Activated CD8-positive, alpha-beta T cell treated with anti-CD3 and anti-CD28 coated beads, Interleukin-2, amount 10 ng/mL, durations not matched to agents 7 days and 5 days (primary cell): ENCODE results near the gene EBF4. TPM values are rescaled to one million over a fixed set of nuclear protein-coding genes. Genes with fewer than 3 reads are reported as not detected.

ENCODE experiments used
- ATAC-seq: fragments of 150-1000 bp; cut with Tn5 transposase; one replicate; pipeline ENCODE4 v1.10.0; 2021; ENCODE audit warnings: moderate library complexity
- CTCF ChIA-PET: fragments of 350-600 bp; sonication (Branson Sonifier 250); formaldehyde crosslinking; loops from one replicate; lab custom pipeline; 2021; ENCODE audit warnings: antibody characterized with exemption; lab: Charles Lee
- POLR2A ChIA-PET: fragments of 350-600 bp; sonication (Branson Sonifier 250); formaldehyde crosslinking; loops from one replicate; lab custom pipeline; 2021; ENCODE audit warnings: antibody characterized with exemption; lab: Charles Lee
- DNase-seq: peaks from one replicate; pipeline ENCODE4 v3.0.0-alpha.2; 2020
- H3K27ac Mint-ChIP-seq: one replicate; pipeline ENCODE4 v1.8.0; 2021; ENCODE audit warnings: mild to moderate bottlenecking, mixed read lengths
- H3K27me3 Mint-ChIP-seq: one replicate; pipeline ENCODE4 v1.8.0; 2021; ENCODE audit warnings: low read depth, mixed read lengths
- H3K36me3 Mint-ChIP-seq: one replicate; pipeline ENCODE4 v1.8.0; 2021; ENCODE audit warnings: low read depth, mixed read lengths
- H3K4me1 Mint-ChIP-seq: one replicate; pipeline ENCODE4 v1.8.0; 2021; ENCODE audit warnings: low read depth, mixed read lengths
- H3K4me3 Mint-ChIP-seq: one replicate; pipeline ENCODE4 v1.8.0; 2021; ENCODE audit warnings: mild to moderate bottlenecking, mixed read lengths
- H3K9me3 Mint-ChIP-seq: one replicate; pipeline ENCODE4 v1.8.0; 2022; ENCODE audit warnings: mixed read lengths; ENCODE audit not compliant: insufficient read depth
- total RNA-seq, 2 experiments: library from RNA; stranded (reverse); gene quantifications; one replicate each; pipeline ENCODE4 v1.2.3, GENCODE V29; 2021

The EBF4 gene
- total RNA-seq, 2 experiments from 2014 or later = not detected

DNA sequence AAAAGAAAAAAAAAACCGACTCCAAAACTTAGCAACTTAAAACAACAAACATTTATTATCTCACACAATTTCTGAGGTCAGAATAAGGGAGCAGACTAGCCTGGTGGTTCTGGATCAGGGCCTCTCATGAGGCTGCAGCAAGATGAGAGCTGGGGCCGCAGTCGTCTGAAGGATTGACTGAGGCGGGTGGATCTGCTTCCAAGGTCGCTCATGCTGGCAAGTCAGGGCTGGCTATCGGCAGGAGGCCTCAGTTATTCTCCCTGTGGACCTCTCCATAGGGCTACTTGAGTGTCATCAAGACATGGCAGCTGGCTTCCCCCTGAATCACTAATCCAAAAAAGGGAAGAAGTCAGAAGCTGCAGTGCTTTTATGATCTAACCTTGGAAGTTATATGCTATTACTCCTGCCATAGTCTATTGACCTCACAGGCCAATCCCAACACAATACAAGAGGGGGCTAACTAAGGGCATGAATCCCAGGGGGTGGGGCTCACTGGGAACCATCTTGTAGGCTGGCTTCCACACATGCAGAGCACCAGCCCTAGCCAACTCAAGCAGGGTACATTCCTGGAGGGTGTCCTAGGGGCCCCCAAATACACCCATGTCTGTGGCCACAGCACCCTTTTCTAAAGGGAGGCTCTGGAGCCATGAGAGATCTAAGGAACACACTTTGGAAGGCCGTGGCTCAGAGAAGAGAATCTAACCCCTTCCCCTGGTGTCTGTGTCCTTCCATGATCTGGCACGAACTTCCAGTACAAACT lies 11.3 kb downstream of the EBF4 start:
- Mint-ChIP-seq H3K27me3 (no peaks in the 10 kb centered on the region), H3K4me1 (peaks cover 10% of the 10 kb centered on the region), H3K9me3 (no peaks in the 10 kb centered on the region), H3K27ac (no peak overlapping the region), H3K4me3 (no peak overlapping the region), H3K36me3 (no peaks in the 10 kb centered on the region)
- DNase-seq (no peak), ATAC-seq (no peak)
- CTCF ChIA-PET = no interaction called here
- POLR2A ChIA-PET = no interaction called here

DNA sequence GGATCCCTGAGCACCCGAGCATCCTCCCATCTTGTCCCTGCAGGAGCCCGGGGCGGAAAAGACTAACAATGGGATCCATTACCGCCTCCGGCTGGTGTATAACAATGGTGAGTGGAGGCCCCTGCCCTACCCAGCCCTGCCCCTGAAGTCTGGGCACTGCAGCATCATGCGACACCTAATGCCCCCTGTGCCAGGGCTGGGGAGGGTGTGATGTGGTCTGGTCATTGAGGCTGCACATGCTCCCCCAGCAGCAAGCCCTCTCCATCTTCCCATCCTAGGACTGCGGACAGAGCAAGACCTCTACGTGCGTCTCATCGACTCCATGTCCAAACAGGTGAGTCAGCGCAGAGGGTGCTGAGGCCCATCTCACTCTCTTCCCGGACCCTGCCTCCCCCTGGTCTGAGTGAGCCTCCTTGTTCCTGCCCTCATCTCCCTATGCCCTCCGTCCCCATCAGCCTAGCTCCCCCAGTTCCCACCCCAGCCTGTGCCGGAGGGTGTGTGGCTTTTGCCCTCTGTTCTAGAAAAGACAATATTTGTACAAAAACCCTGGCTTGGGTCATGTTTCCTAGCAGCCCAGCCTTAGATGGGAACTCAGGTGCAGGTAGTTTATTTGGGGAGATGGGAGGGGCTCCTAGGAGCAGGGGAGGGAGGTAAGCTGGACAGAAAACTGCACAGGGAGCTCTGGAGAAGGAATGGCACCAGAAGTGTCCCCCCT lies 13.5 kb downstream of the EBF4 start:
- no peak overlapping the region for H3K4me3 Mint-ChIP-seq
- ATAC-seq (no peak), DNase-seq (no peak)
- no peaks in the 10 kb centered on the region for H3K9me3 Mint-ChIP-seq
- peaks cover 6% of the 10 kb centered on the region for H3K27me3 Mint-ChIP-seq
- CTCF ChIA-PET = interaction anchor here (1.2 to 2.1 kb wide), 3 partner anchors 12 to 35 kb away, joined by 4 to 8 read pairs (median 5); no protein-coding TSS in a partner anchor
- POLR2A ChIA-PET = no interaction called here
- peaks cover 10% of the 10 kb centered on the region for H3K4me1 Mint-ChIP-seq
- no peak overlapping the region for H3K27ac Mint-ChIP-seq
- no peaks in the 10 kb centered on the region for H3K36me3 Mint-ChIP-seq

DNA sequence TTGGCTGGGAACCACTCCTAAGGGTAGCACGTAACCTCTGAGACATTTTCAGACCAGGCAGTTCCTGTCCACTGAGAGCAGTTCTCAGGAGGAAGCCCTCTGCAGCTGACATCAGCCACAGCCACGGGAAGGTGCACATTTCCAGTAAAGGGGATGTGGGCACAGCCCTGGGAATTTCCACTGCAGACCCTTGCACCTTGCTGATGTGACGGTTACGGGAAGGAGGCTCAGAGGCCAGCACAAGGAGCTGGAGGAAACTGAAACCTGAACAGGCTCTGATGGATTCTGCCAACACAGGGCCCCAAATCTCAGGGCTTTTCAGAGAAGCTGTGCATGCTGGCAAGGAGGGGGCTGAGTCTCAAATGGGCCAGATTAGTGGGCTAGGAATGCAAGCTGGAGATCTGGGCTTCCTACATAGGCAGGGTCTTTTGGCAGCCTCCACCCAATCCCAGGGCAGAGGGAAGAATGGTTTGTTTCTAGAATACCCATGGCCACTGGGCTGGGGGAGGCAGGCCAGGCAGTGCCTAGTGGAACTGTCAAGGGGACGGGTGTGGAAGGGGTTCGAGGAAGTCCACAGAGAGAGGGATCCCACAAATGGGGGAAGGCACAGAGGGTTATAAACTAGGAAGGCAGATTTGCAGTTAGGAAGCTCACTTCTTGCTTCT lies 14.2 kb downstream of the EBF4 start:
- H3K27ac Mint-ChIP-seq = no peak overlapping the region
- H3K4me3 Mint-ChIP-seq = no peak overlapping the region
- peaks cover 10% of the 10 kb centered on the region for H3K4me1 Mint-ChIP-seq
- ChIA-PET CTCF (interaction anchor here (1.0 to 2.1 kb wide), 4 partner anchors 11 to 37 kb away, joined by 3 to 8 read pairs (median 4); no protein-coding TSS in a partner anchor), POLR2A (interaction anchor here (0.7 kb wide), 1 partner anchor 1165 kb away, joined by 3 read pairs; no protein-coding TSS in a partner anchor)
- ATAC-seq (peak; percentile 45), DNase-seq (no peak)
- no peaks in the 10 kb centered on the region for H3K9me3 Mint-ChIP-seq
- H3K36me3 Mint-ChIP-seq = no peaks in the 10 kb centered on the region
- peaks cover 6% of the 10 kb centered on the region for H3K27me3 Mint-ChIP-seq

DNA sequence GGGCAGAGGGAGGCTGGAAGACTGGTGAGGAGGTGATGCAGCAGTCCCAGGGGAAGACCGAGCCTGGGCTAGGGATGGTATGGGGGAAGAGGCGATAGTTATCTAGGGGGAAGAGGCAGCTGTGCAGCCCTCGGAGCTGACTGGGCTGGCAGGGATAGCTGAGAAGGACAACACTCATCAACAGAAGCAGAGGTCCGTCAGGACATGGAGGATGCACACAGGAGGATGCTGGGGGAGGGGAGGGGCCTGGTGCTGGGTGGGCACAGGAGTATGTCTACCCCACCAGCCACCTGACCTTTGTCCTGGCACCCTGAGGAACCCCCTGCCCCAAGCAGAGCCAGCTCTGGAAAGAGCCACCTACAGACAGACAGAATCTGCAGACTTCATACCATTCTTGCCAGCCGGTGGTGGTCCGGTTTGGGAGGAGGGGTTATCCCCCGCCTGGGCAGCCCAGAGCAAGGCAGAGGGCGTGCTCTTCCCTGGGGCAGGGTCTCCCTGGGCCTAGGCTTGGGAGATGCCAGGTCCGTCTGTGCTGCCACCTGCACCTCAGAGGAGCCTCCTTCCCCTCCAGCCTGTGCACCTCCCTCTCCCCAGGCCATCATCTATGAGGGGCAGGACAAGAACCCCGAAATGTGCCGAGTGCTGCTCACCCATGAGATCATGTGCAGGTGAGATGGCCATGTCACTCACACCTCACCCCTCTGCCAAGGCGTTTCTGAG lies 14.9 kb downstream of the EBF4 start:
- no peak for ATAC-seq
- DNase-seq = no peak
- H3K4me1 Mint-ChIP-seq = peaks cover 10% of the 10 kb centered on the region
- peaks cover 6% of the 10 kb centered on the region for H3K27me3 Mint-ChIP-seq
- CTCF ChIA-PET = interaction anchor here (1.0 to 2.1 kb wide), 4 partner anchors 11 to 36 kb away, joined by 3 to 8 read pairs (median 4); no protein-coding TSS in a partner anchor
- no peaks in the 10 kb centered on the region for H3K36me3 Mint-ChIP-seq
- POLR2A ChIA-PET = interaction anchor here (0.7 kb wide), 1 partner anchor 1165 kb away, joined by 3 read pairs; no protein-coding TSS in a partner anchor
- no peak overlapping the region for H3K4me3 Mint-ChIP-seq
- H3K9me3 Mint-ChIP-seq = no peaks in the 10 kb centered on the region
- no peak overlapping the region for H3K27ac Mint-ChIP-seq

DNA sequence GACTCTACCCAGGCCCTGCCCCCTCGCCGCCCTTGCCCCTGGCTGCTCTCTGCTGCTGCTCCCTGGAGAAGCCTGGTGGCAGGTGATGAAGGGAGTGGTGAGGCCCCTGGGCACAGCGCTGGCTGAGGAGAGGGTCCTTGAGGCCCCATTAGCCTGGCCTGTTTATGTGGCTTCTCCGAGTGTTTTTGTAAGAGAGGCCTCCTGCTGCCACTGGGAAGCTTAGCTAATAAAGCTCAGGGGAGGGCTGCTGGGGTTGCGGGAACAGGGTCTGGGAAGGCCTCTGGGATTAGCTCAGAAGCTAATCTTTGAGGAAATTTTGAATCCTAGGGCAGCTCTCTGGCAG lies 15.5 kb downstream of the EBF4 start:
- peaks cover 10% of the 10 kb centered on the region for H3K4me1 Mint-ChIP-seq
- no peak for ATAC-seq
- H3K4me3 Mint-ChIP-seq = no peak overlapping the region
- no peaks in the 10 kb centered on the region for H3K36me3 Mint-ChIP-seq
- DNase-seq = no peak
- H3K9me3 Mint-ChIP-seq = no peaks in the 10 kb centered on the region
- POLR2A ChIA-PET = no interaction called here
- peaks cover 6% of the 10 kb centered on the region for H3K27me3 Mint-ChIP-seq
- CTCF ChIA-PET = interaction anchor here (1.6 kb wide), 1 partner anchor 44 kb away, joined by 4 read pairs; no protein-coding TSS in a partner anchor
- H3K27ac Mint-ChIP-seq = no peak overlapping the region

DNA sequence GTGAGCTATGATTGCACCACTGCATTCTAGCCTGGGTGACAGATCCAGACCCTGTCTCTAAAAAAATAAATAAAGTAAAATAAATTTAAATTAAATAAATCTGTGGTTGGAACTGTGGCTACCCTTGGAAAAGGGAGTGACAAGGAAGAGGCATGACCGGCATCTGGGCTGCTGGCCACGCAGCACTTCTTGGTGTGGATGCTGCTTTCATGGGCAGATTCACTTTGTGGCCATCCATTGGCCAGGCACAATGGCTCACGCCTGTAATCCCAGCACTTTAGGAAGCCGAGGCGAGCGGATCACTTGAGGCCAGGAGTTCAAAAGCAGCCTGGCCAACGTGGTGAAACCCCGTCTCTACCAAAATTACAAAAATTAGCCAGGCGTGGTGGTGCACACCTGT lies 16.1 kb downstream of the EBF4 start:
- Mint-ChIP-seq H3K27me3 (peaks cover 6% of the 10 kb centered on the region), H3K9me3 (no peaks in the 10 kb centered on the region), H3K27ac (no peak overlapping the region), H3K4me1 (peaks cover 10% of the 10 kb centered on the region), H3K4me3 (no peak overlapping the region), H3K36me3 (no peaks in the 10 kb centered on the region)
- DNase-seq (no peak), ATAC-seq (no peak)
- CTCF ChIA-PET = interaction anchor here (1.1 to 1.6 kb wide), 2 partner anchors 20 to 44 kb away, joined by 4 read pairs; no protein-coding TSS in a partner anchor
- POLR2A ChIA-PET = no interaction called here

DNA sequence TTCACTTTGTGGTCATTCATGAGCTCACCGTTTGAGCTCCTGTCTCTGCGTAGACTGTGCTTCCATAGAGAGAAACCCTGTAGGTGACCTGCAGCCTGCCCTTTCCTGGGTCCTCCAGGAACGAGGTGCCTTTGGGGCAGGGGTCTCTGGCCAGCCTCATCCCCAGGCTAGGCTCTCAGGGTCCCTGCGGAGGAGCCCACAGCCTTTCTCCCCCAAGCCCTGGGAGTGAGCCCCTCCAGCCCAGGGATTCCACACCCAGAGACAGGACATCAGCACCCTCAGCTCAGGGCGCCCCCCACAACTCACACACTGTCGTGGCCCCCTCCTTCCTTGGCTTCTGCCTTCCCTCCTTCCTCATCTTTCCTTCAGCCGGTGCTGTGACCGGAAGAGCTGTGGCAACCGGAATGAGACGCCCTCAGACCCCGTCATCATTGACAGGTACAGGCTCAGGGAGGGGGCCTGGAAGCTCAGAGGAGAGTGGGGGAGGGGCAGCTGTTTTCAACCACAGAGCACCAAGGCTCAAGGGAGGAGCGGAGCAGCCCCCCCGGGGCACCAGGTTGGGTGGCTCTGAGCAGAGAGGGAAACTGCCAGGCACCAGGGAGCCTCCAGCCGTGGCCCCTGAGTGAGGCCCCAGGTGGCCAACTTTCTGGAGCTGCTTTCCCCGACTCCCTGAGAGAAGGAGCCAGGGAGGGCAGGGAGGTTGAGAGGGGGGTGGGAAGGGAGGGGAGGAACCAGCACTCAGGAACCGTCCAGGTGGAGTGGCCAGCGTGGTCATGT lies 16.8 kb downstream of the EBF4 start:
- Mint-ChIP-seq H3K9me3 (no peaks in the 10 kb centered on the region), H3K4me1 (peaks cover 10% of the 10 kb centered on the region), H3K4me3 (no peak overlapping the region), H3K27ac (no peak overlapping the region), H3K27me3 (peaks cover 6% of the 10 kb centered on the region), H3K36me3 (no peaks in the 10 kb centered on the region)
- ChIA-PET CTCF (interaction anchor here (1.1 to 1.6 kb wide), 3 partner anchors 20 to 187 kb away, joined by 3 to 4 read pairs (median 4); no protein-coding TSS in a partner anchor), POLR2A (no interaction called here)
- no peak for ATAC-seq
- DNase-seq = no peak

DNA sequence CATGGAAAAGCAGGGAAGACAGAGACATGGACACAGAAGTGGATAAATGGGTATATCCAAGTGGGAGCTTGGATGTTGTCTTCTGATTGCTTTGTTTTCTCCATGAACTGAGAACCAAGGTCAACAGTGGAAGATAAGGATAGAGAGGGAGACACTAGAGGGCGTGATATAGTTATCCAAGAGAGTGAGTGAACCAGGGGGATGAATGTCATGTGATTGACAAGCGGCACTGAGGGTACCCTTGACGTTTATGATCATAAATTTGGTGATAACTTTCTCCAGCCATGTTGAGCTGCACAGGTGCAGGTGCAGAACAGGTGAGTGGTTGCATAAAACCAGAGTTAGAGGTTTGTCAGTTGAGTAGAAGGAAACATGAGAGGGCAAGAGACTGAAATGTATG lies 20.7 kb downstream of the EBF4 start:
- H3K4me1 Mint-ChIP-seq = no peaks in the 10 kb centered on the region
- H3K36me3 Mint-ChIP-seq = no peaks in the 10 kb centered on the region
- H3K4me3 Mint-ChIP-seq = no peak overlapping the region
- H3K27ac Mint-ChIP-seq = no peak overlapping the region
- H3K9me3 Mint-ChIP-seq = no peaks in the 10 kb centered on the region
- DNase-seq (no peak), ATAC-seq (peak; percentile 60)
- CTCF ChIA-PET = interaction anchor here (0.8 to 5.0 kb wide), 15 partner anchors 11 to 127 kb away, joined by 3 to 51 read pairs (median 5); partner anchors contain the start of genes PCED1A and VPS16
- POLR2A ChIA-PET = no interaction called here
- H3K27me3 Mint-ChIP-seq = peaks cover 6% of the 10 kb centered on the region

DNA sequence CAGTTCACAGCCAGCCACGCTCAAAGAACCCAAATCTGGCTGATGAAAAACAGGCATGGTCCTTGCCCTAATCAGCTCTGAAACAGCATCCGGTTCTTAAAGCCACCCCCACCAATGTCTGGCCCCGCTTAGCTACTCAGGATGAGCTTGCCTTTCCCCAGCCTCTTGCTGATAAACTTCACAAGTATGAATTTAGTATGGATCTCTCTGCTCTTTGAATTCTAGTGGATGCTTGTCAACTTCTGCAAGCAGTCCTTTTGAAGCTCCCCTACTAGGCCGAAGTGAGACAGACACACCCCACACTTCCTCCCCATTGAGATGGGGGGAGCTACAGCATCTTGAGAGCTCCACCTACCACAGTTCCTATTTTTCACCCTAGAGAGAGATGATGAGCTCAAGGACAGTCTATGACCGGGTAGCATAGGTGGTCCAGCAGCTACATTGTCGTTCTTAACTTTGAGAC lies 36.7 kb downstream of the EBF4 start:
- ChIA-PET CTCF (interaction anchor here (0.8 to 6.2 kb wide), 11 partner anchors 8 to 123 kb away, joined by 3 to 76 read pairs (median 8); no protein-coding TSS in a partner anchor), POLR2A (interaction anchor here (4.1 kb wide), 1 partner anchor 12 kb away, joined by 13 read pairs; no protein-coding TSS in a partner anchor)
- ATAC-seq (peak; percentile 90), DNase-seq (peak; percentile 51)
- Mint-ChIP-seq H3K36me3 (no peaks in the 10 kb centered on the region), H3K27ac (peak overlapping the region; percentile 77), H3K4me1 (peaks cover 11% of the 10 kb centered on the region), H3K4me3 (peak overlapping the region; percentile 6), H3K9me3 (peaks cover 19% of the 10 kb centered on the region), H3K27me3 (peaks cover 17% of the 10 kb centered on the region)

DNA sequence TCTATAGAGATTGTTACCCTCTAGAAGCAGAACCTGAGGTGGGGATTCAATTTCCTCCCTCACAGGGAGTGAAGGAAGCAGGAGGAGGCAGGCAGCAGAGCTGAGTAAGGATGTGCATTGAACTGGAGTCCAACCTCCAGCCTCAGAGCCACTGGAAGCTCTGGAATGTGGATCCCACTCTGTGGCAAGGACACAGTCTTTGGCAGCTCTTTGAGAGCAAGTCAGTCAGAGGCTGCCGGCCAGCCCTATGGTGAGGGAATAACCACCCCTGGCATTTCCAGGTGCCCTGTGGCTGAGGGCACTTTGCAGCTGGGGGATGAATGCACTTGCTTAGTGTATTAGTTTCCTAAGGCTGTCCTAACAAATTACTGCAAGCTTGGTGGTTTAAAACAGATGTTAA lies 37.2 kb downstream of the EBF4 start:
- Mint-ChIP-seq H3K4me3 (no peak overlapping the region), H3K9me3 (peaks cover 19% of the 10 kb centered on the region), H3K36me3 (no peaks in the 10 kb centered on the region), H3K27me3 (peaks cover 18% of the 10 kb centered on the region), H3K4me1 (peaks cover 11% of the 10 kb centered on the region), H3K27ac (peak overlapping the region; percentile 77)
- ChIA-PET CTCF (interaction anchor here (0.8 to 6.2 kb wide), 10 partner anchors 10 to 122 kb away, joined by 3 to 76 read pairs (median 9); no protein-coding TSS in a partner anchor), POLR2A (interaction anchor here (4.1 kb wide), 1 partner anchor 11 kb away, joined by 13 read pairs; no protein-coding TSS in a partner anchor)
- no peak for DNase-seq
- no peak for ATAC-seq
